IMR-90 (cell line): Measurements from ENCODE around the gene MOG. TPM values are rescaled to one million over a fixed set of nuclear protein-coding genes. Genes with fewer than 3 reads are reported as not detected.

ENCODE experiments used
- ATAC-seq: fragments of 200-7000 bp; cut with Tn5 transposase; 2 replicates; pipeline ENCODE4 v1.9.1; 2020; ENCODE audit warnings: low read depth, mild to moderate bottlenecking, moderate library complexity
- BruUV-seq: library from RNA; stranded (reverse); fragments of 400-500 nt; replicated peaks from 2 replicates; lab custom pipeline; 2021; lab: Mats Ljungman, UMichigan
- CTCF ChIA-PET: fragments of 300-600 bp; formaldehyde crosslinking; extraction: SDS; loops from one replicate; lab custom pipeline; 2021; ENCODE audit warnings: antibody characterized with exemption; lab: Yijun Ruan, JAX
- POLR2A ChIA-PET: fragments of 300-600 bp; sonication (Branson Sonifier 250); formaldehyde crosslinking; loops from one replicate; lab custom pipeline; 2022; ENCODE audit warnings: antibody characterized with exemption; ENCODE audit not compliant: unreplicated experiment; lab: Charles Lee
- DNase-seq: peaks from one replicate; pipeline ENCODE4 v3.0.0; 2013
- H2AFZ ChIP-seq: replicated peaks from 2 replicates; pipeline ENCODE3; 2013; ENCODE audit warnings: low read length, mild to moderate bottlenecking; ENCODE audit not compliant: poor library complexity
- H2AK5ac ChIP-seq: 2 replicates; pipeline ENCODE4 v1.6.1; 2013; ENCODE audit warnings: low read depth, low read length, inconsistent platforms
- H2AK9ac ChIP-seq: replicated peaks from 2 replicates; pipeline ENCODE3; 2013; ENCODE audit warnings: mild to moderate bottlenecking, low read depth, low read length, moderate library complexity; ENCODE audit not compliant: poor library complexity
- H2BK120ac ChIP-seq: 2 replicates; pipeline ENCODE4 v1.6.1; 2013; ENCODE audit warnings: low read depth, low read length, inconsistent platforms
- H2BK15ac ChIP-seq: 3 replicates; pipeline ENCODE4 v1.6.1; 2013; ENCODE audit warnings: low read depth, low read length, inconsistent platforms
- H2BK20ac ChIP-seq: 2 replicates; pipeline ENCODE4 v1.6.1; 2013; ENCODE audit warnings: low read depth, mild to moderate bottlenecking, inconsistent platforms, low read length, moderate library complexity
- H2BK5ac ChIP-seq: 2 replicates; pipeline ENCODE4 v1.6.1; 2013; ENCODE audit warnings: mild to moderate bottlenecking, low read depth, low read length, inconsistent platforms; ENCODE audit not compliant: poor library complexity, severe bottlenecking
- H3K14ac ChIP-seq: replicated peaks from 2 replicates; pipeline ENCODE4 v1.6.1; 2013; ENCODE audit warnings: low read depth, low read length, inconsistent platforms
- H3K18ac ChIP-seq: 2 replicates; pipeline ENCODE4 v1.6.1; 2013; ENCODE audit warnings: low read depth, low read length, control low read depth
- H3K23ac ChIP-seq: 2 replicates; pipeline ENCODE4 v1.6.1; 2013; ENCODE audit warnings: low read depth, low read length, inconsistent platforms
- H3K27ac ChIP-seq: 2 replicates; pipeline ENCODE4 v1.5.1; 2013; ENCODE audit warnings: mild to moderate bottlenecking, control low read depth, low read length; ENCODE audit not compliant: insufficient read depth
- H3K27me3 ChIP-seq: 2 replicates; pipeline ENCODE4 v1.6.1; 2013; ENCODE audit warnings: low read length; ENCODE audit not compliant: control insufficient read depth, insufficient read depth
- H3K36me3 ChIP-seq: 2 replicates; pipeline ENCODE4 v1.6.1; 2013; ENCODE audit warnings: low read length, mixed read lengths; ENCODE audit not compliant: control insufficient read depth, insufficient read depth
- H3K4ac ChIP-seq: 2 replicates; pipeline ENCODE4 v1.6.1; 2013; ENCODE audit warnings: low read depth, low read length, inconsistent platforms
- H3K4me1 ChIP-seq: 2 replicates; pipeline ENCODE4 v1.6.1; 2013; ENCODE audit warnings: low read length, mixed read lengths; ENCODE audit not compliant: control insufficient read depth, insufficient read depth
- H3K4me2 ChIP-seq: 2 replicates; pipeline ENCODE4 v1.6.1; 2013; ENCODE audit warnings: low read depth, mild to moderate bottlenecking, control low read depth, low read length, moderate library complexity
- H3K4me3 ChIP-seq: 2 replicates; pipeline ENCODE4 v1.5.1; 2013; ENCODE audit warnings: low read depth, mild to moderate bottlenecking, control low read depth, low read length, moderate library complexity; ENCODE audit not compliant: insufficient read depth
- H3K56ac ChIP-seq: 2 replicates; pipeline ENCODE4 v1.6.1; 2013; ENCODE audit warnings: low read length, inconsistent platforms; ENCODE audit not compliant: insufficient read depth; ENCODE audit errors: extremely low read depth
- H3K79me1 ChIP-seq, 2 experiments: 2 replicates each; pipeline ENCODE4 v1.6.1; 2013; ENCODE audit warnings: low read length in 2 of 2, inconsistent platforms in 1 of 2, low read depth in 1 of 2
- H3K9ac ChIP-seq: 2 replicates; pipeline ENCODE4 v1.6.1; 2013; ENCODE audit warnings: low read depth, low read length, control low read depth
- H3K9me1 ChIP-seq: 2 replicates; pipeline ENCODE4 v1.6.1; 2013; ENCODE audit warnings: low read length, inconsistent platforms; ENCODE audit not compliant: insufficient read depth
- H3K9me3 ChIP-seq: 2 replicates; pipeline ENCODE4 v1.6.1; 2013; ENCODE audit warnings: low read length; ENCODE audit not compliant: control insufficient read depth, insufficient read depth
- H4K20me1 ChIP-seq: 2 replicates; pipeline ENCODE4 v1.6.1; 2013; ENCODE audit warnings: low read length, inconsistent platforms; ENCODE audit not compliant: insufficient read depth
- H4K5ac ChIP-seq: 2 replicates; pipeline ENCODE4 v1.6.1; 2013; ENCODE audit warnings: mild to moderate bottlenecking, low read depth, low read length, control low read depth
- H4K8ac ChIP-seq, 2 experiments: 2 replicates each; pipeline ENCODE4 v1.6.1; 2013; ENCODE audit warnings: low read depth in 2 of 2, low read length in 2 of 2, control low read depth in 1 of 2, inconsistent platforms in 1 of 2
- H4K91ac ChIP-seq: 2 replicates; pipeline ENCODE4 v1.6.1; 2013; ENCODE audit warnings: low read depth, low read length, inconsistent platforms; ENCODE audit not compliant: insufficient read depth
- BHLHE40 ChIP-seq: fragments of 150-350 bp; IDR thresholded peaks from 2 replicates; pipeline ENCODE4 v1.6.1; 2016; ENCODE audit warnings: mild to moderate bottlenecking, low read depth, low read length
- CEBPB ChIP-seq: IDR thresholded peaks from 2 replicates; pipeline ENCODE4 v1.6.1; 2012; ENCODE audit warnings: low read depth, low read length, improper control_type of control experiment
- CHD1 ChIP-seq: IDR thresholded peaks from 2 replicates; pipeline ENCODE4 v1.6.1; 2012; ENCODE audit warnings: low read depth, low read length, improper control_type of control experiment
- CTCF ChIP-seq: conservative IDR thresholded peaks from 2 replicates; pipeline ENCODE4 v1.5.1; 2012; ENCODE audit warnings: mild to moderate bottlenecking, low read depth, low read length, improper control_type of control experiment
- ELK1 ChIP-seq: fragments of 150-350 bp; IDR thresholded peaks from 2 replicates; pipeline ENCODE4 v1.6.1; 2016; ENCODE audit warnings: low read depth, mild to moderate bottlenecking, low read length, moderate library complexity, borderline replicate concordance
- MAFK ChIP-seq: IDR thresholded peaks from 2 replicates; pipeline ENCODE4 v1.6.1; 2012; ENCODE audit warnings: low read depth, low read length, improper control_type of control experiment
- MAZ ChIP-seq: IDR thresholded peaks from 2 replicates; pipeline ENCODE4 v1.6.1; 2012; ENCODE audit warnings: low read depth, mild to moderate bottlenecking, low read length, improper control_type of control experiment, moderate library complexity, borderline replicate concordance
- MXI1 ChIP-seq: IDR thresholded peaks from 2 replicates; pipeline ENCODE4 v1.6.1; 2012; ENCODE audit warnings: low read depth, mild to moderate bottlenecking, low read length, moderate library complexity, borderline replicate concordance
- NFE2L2 ChIP-seq: fragments of 150-350 bp; IDR thresholded peaks from 2 replicates; pipeline ENCODE4 v1.6.1; 2016; ENCODE audit warnings: low read depth, mild to moderate bottlenecking, low read length
- RAD21 ChIP-seq: IDR thresholded peaks from 2 replicates; pipeline ENCODE4 v1.6.1; 2012; ENCODE audit warnings: low read length, improper control_type of control experiment
- RFX5 ChIP-seq: IDR thresholded peaks from 2 replicates; pipeline ENCODE4 v1.8.0; 2012; ENCODE audit warnings: low read depth, mild to moderate bottlenecking, low read length, moderate library complexity
- SMC3 ChIP-seq: fragments of 150-350 bp; IDR thresholded peaks from 2 replicates; pipeline ENCODE4 v1.6.1; 2016; ENCODE audit warnings: low read depth, mild to moderate bottlenecking, antibody characterized with exemption, low read length, moderate library complexity
- USF2 ChIP-seq: fragments of 150-350 bp; IDR thresholded peaks from 2 replicates; pipeline ENCODE4 v1.6.1; 2017; ENCODE audit warnings: mild to moderate bottlenecking, antibody characterized with exemption, low read length, low read depth
- WGBS, 2 experiments: methylation state at CpG; one replicate each; pipeline versions ENCODE4 v1.1.5 to v1.1.7; 2013; ENCODE audit warnings: missing lambda C conversion rate in 2 of 2; ENCODE audit not compliant: insufficient read length in 1 of 2; ENCODE audit errors: extremely low coverage in 2 of 2; 5-methylcytosine and 5-hydroxymethylcytosine counted together
- dilution Hi-C: fragments of 300-500 bp; cut with HindIII; formaldehyde crosslinking; loops from one replicate; pipeline ENCODE4 v1.14.3; 2018; ENCODE audit warnings: low sequenced_read_pairs; ENCODE audit not compliant: unreplicated experiment
- in situ Hi-C: fragments of 300-500 bp; cut with MboI; formaldehyde crosslinking; loops from 3 replicates; pipeline ENCODE4 v1.14.3; 2019; ENCODE audit warnings: low sequenced_read_pairs, inconsistent platforms, mixed read lengths
- intact Hi-C: fragments of 100-400 bp; cut with micrococcal nuclease; formaldehyde crosslinking; loops from 2 replicates; pipeline ENCODE4 v1.10.0; 2022
- polyA plus RNA-seq, 3 experiments: library from polyadenylated mRNA; depleted of rRNA; stranded (reverse); fragments of >200 nt; gene quantifications; 2 replicates each; pipeline ENCODE4 v1.2.3, GENCODE V29; 2012; ENCODE audit warnings: low replicate concordance in 1 of 3
- total RNA-seq: library from RNA; depleted of rRNA; stranded (reverse); fragments of >200 nt; gene quantifications from 2 replicates; pipeline ENCODE4 v1.2.3, GENCODE V29; 2012

The MOG gene
- total and polyA plus RNA-seq, 2 of the 4 experiments (the other 2 are of a cell fraction), result not detected

- no peak overlapping the region for H4K8ac ChIP-seq
- DNase-seq (peak; percentile 50), ATAC-seq (peak; percentile 60)
- no peak overlapping the region for H4K5ac ChIP-seq
- no peak overlapping the region for H3K4me2 ChIP-seq
- no peak overlapping the region for H4K91ac ChIP-seq
- intact Hi-C loops (loop anchor here (1.0 kb wide), 1 partner anchor 187 kb away; no protein-coding TSS in a partner anchor), in situ Hi-C loops (no loop called here), dilution Hi-C loops (no loop called here)
- H3K4me3 ChIP-seq, result no peak overlapping the region
- H3K9me3 ChIP-seq, result no peaks in the 10 kb centered on the region
- no peak overlapping the region for H2BK5ac ChIP-seq
- H2AK9ac ChIP-seq, result no peak overlapping the region
- H2AK5ac ChIP-seq, result no peak overlapping the region
- POLR2A ChIA-PET, result no interaction called here
- H3K9ac ChIP-seq, result no peak overlapping the region
- WGBS, 2 experiments, result 96% methylated on average over 10 of the region's 23 CpGs; no CpG with 5 or more reads in 1 of the 2 experiments
- no TSS peak for BruUV-seq
- H3K18ac ChIP-seq, result no peak overlapping the region
- H3K9me1 ChIP-seq, result no peaks in the 10 kb centered on the region
- TF ChIP-seq BHLHE40 (no peak), CHD1 (no peak), SMC3 (peak; percentile 27; the same call in 1 of the 2 replicates), RAD21 (peak; percentile 58), CEBPB (no peak), ELK1 (no peak), USF2 (no peak), RFX5 (no peak), NFE2L2 (no peak), MXI1 (no peak), CTCF (peak; percentile 57), MAFK (no peak), MAZ (no peak)
- H2AFZ ChIP-seq, result no peak overlapping the region
- no peak overlapping the region for H3K56ac ChIP-seq
- no peak overlapping the region for H2BK20ac ChIP-seq
- H4K20me1 ChIP-seq, result no peaks in the 10 kb centered on the region
- no peak overlapping the region for H3K14ac ChIP-seq
- no peak overlapping the region for H3K27ac ChIP-seq
- no peaks in the 10 kb centered on the region for H3K79me1 ChIP-seq
- no peak overlapping the region for H3K23ac ChIP-seq
- no peak overlapping the region for H2BK120ac ChIP-seq
- H3K4ac ChIP-seq, result no peak overlapping the region
- H3K4me1 ChIP-seq, result no peaks in the 10 kb centered on the region
- H3K27me3 ChIP-seq, result no peaks in the 10 kb centered on the region
- H3K36me3 ChIP-seq, result no peaks in the 10 kb centered on the region
- CTCF ChIA-PET, result interaction anchor here (0.6 to 1.8 kb wide), 8 partner anchors 10 to 186 kb away, joined by 3 to 6 read pairs (median 4); partner anchors contain the start of gene GABBR1
- no peak overlapping the region for H2BK15ac ChIP-seq
Measured at GRCh38 chr6:29647927-29648642, 8.8 kb upstream of the MOG start.
